22Rv1 (cell line): ENCODE data around the gene PPP2R5C.

Source experiments
- CTCF ChIP-seq: fragments of 450-650 bp; IDR thresholded peaks from 2 replicates; pipeline ENCODE4 v1.5.1; 2017; ENCODE audit warnings: mild to moderate bottlenecking
- ZFX ChIP-seq: fragments of 450-650 bp; IDR thresholded peaks from 2 replicates; pipeline ENCODE4 v1.6.1; 2017; ENCODE audit warnings: antibody characterized with exemption, borderline replicate concordance

GRCh38 chr14:101736585-101736984 lies 24.9 kb upstream of the PPP2R5C start:
- TF ChIP-seq CTCF (no peak), ZFX (no peak)
